Ishikawa (cell line): ENCODE data around the gene ITGA6.

Experiments
- CEBPB ChIP-seq: IDR thresholded peaks from 2 replicates; pipeline ENCODE4 v1.6.1; 2012
- EP300 ChIP-seq: IDR thresholded peaks from 2 replicates; pipeline ENCODE4 v1.6.1; 2012; ENCODE audit warnings: borderline replicate concordance

DNA sequence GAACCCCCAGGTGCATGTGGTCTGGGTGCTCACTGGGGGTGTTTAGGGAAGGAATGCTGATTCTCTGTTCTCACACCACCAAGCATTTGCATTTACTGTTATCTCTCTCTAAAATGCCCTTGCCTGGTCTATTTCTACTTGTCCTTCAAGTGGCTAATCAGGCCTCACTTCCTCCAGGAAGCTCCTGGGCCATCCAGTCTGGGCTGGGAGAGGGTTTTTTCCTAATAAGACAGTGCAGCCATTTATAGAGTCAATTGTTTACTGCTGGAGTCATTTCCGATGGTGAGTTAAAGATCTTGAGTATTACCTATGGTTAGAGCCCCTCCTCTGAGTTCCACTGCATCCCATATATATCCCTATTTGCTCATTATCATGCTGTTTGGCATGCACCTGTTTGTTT, 25.2 kb upstream of the ITGA6 start:
- TF ChIP-seq EP300 (no peak), CEBPB (no peak)
